H9 (cell line): ENCODE data around the gene RNF26. TPM values are rescaled to one million over a fixed set of nuclear protein-coding genes. Genes with fewer than 3 reads are reported as not detected.

Source experiments
- DNase-seq: peaks from one replicate; pipeline ENCODE4 v3.0.0-alpha.2; 2017
- H2AFZ ChIP-seq: one replicate; pipeline ENCODE4 v1.6.1; 2013; ENCODE audit warnings: mild to moderate bottlenecking, low read length, control low read depth, moderate library complexity
- H2AK5ac ChIP-seq: 2 replicates; pipeline ENCODE4 v1.6.1; 2013; ENCODE audit warnings: low read length, control low read depth, mixed read lengths; ENCODE audit not compliant: insufficient read length
- H2BK120ac ChIP-seq: one replicate; pipeline ENCODE4 v1.6.1; 2013; ENCODE audit warnings: low read depth, mild to moderate bottlenecking, low read length, control low read depth, inconsistent platforms; ENCODE audit not compliant: poor library complexity, severe bottlenecking
- H2BK12ac ChIP-seq: 2 replicates; pipeline ENCODE4 v1.6.1; 2013; ENCODE audit warnings: low read length, control low read depth, mixed read lengths, low read depth; ENCODE audit not compliant: insufficient read length
- H2BK15ac ChIP-seq: 2 replicates; pipeline ENCODE4 v1.6.1; 2013; ENCODE audit warnings: low read depth, low read length, control low read depth
- H2BK20ac ChIP-seq: one replicate; pipeline ENCODE4 v1.6.1; 2013; ENCODE audit warnings: low read depth, mild to moderate bottlenecking, low read length, control low read depth, inconsistent platforms; ENCODE audit not compliant: poor library complexity, severe bottlenecking
- H2BK5ac ChIP-seq: 2 replicates; pipeline ENCODE4 v1.6.1; 2013; ENCODE audit warnings: low read length, control low read depth, mixed read lengths; ENCODE audit not compliant: insufficient read length
- H3K14ac ChIP-seq: 2 replicates; pipeline ENCODE4 v1.6.1; 2013; ENCODE audit warnings: low read length, control low read depth; ENCODE audit not compliant: insufficient read depth
- H3K18ac ChIP-seq: 2 replicates; pipeline ENCODE4 v1.6.1; 2013; ENCODE audit warnings: low read depth, mild to moderate bottlenecking, mixed read lengths, low read length, control low read depth; ENCODE audit not compliant: insufficient read length
- H3K23ac ChIP-seq: 2 replicates; pipeline ENCODE4 v1.6.1; 2013; ENCODE audit warnings: low read length, control low read depth, mixed read lengths, low read depth; ENCODE audit not compliant: insufficient read length
- H3K23me2 ChIP-seq: 2 replicates; pipeline ENCODE4 v1.6.1; 2013; ENCODE audit warnings: low read depth, mild to moderate bottlenecking, mixed read lengths, low read length, control low read depth; ENCODE audit not compliant: insufficient read length, poor library complexity, severe bottlenecking
- H3K27ac ChIP-seq: 2 replicates; pipeline ENCODE4 v1.5.1; 2013; ENCODE audit warnings: low read length, control low read depth, mixed read lengths, low read depth; ENCODE audit not compliant: insufficient read length
- H3K27me3 ChIP-seq: 2 replicates; pipeline ENCODE4 v1.6.1; 2013; ENCODE audit warnings: low read length, control low read depth, inconsistent platforms; ENCODE audit not compliant: insufficient read depth
- H3K4ac ChIP-seq: 2 replicates; pipeline ENCODE4 v1.6.1; 2013; ENCODE audit warnings: low read depth, mild to moderate bottlenecking, control low read depth, inconsistent platforms, low read length, moderate library complexity
- H3K4me1 ChIP-seq: 2 replicates; pipeline ENCODE4 v1.6.1; 2013; ENCODE audit warnings: low read length, control low read depth, inconsistent platforms; ENCODE audit not compliant: insufficient read depth
- H3K4me2 ChIP-seq: 2 replicates; pipeline ENCODE4 v1.6.1; 2013; ENCODE audit warnings: low read length, control low read depth, mixed read lengths; ENCODE audit not compliant: insufficient read length, insufficient read depth
- H3K56ac ChIP-seq: 2 replicates; pipeline ENCODE4 v1.6.1; 2013; ENCODE audit warnings: low read depth, mild to moderate bottlenecking, mixed read lengths, low read length, control low read depth; ENCODE audit not compliant: insufficient read length
- H3K79me1 ChIP-seq: 2 replicates; pipeline ENCODE4 v1.6.1; 2013; ENCODE audit warnings: low read depth, mild to moderate bottlenecking, moderate library complexity, low read length, control low read depth, inconsistent platforms; ENCODE audit not compliant: insufficient read depth, poor library complexity, severe bottlenecking
- H3K79me2 ChIP-seq: 2 replicates; pipeline ENCODE4 v1.6.1; 2013; ENCODE audit warnings: low read length, control low read depth, inconsistent platforms; ENCODE audit not compliant: insufficient read depth
- H3K9ac ChIP-seq: 2 replicates; pipeline ENCODE4 v1.6.1; 2013; ENCODE audit warnings: low read length, control low read depth, mixed read lengths; ENCODE audit not compliant: insufficient read length; ENCODE audit errors: extremely low read depth
- H3K9me3 ChIP-seq: one replicate; pipeline ENCODE4 v1.6.1; 2013; ENCODE audit warnings: low read depth, low read length, inconsistent platforms; ENCODE audit not compliant: control insufficient read depth
- H3T11ph ChIP-seq: one replicate; pipeline ENCODE4 v1.6.1; 2013; ENCODE audit warnings: mild to moderate bottlenecking, low read length, control low read depth, inconsistent platforms
- H4K20me1 ChIP-seq: one replicate; pipeline ENCODE4 v1.6.1; 2013; ENCODE audit not compliant: control insufficient read depth, insufficient read length, insufficient read depth
- H4K5ac ChIP-seq: 2 replicates; pipeline ENCODE4 v1.6.1; 2013; ENCODE audit warnings: low read depth, mild to moderate bottlenecking, mixed read lengths, low read length, control low read depth; ENCODE audit not compliant: insufficient read length
- H4K8ac ChIP-seq: replicated peaks from 2 replicates; pipeline ENCODE4 v1.6.1; 2013; ENCODE audit warnings: low read length, control low read depth, mixed read lengths, low read depth; ENCODE audit not compliant: insufficient read length
- H4K91ac ChIP-seq: 2 replicates; pipeline ENCODE4 v1.6.1; 2013; ENCODE audit warnings: low read depth, mild to moderate bottlenecking, moderate library complexity, mixed read lengths, low read length, control low read depth; ENCODE audit not compliant: insufficient read length
- H3K27ac Mint-ChIP-seq, 3 experiments: 2 replicates in 2 of 3; 3 replicates in 1 of 3; pipeline ENCODE4 v1.8.0; 2020 to 2021; ENCODE audit warnings: mixed read lengths in 3 of 3, mild to moderate bottlenecking in 1 of 3, moderate library complexity in 1 of 3
- H3K27me3 Mint-ChIP-seq: 2 replicates; pipeline ENCODE4 v1.8.0; 2021; ENCODE audit warnings: low read depth, mild to moderate bottlenecking, moderate library complexity, mixed read lengths
- H3K36me3 Mint-ChIP-seq, 3 experiments: 2 replicates in 2 of 3; 3 replicates in 1 of 3; pipeline ENCODE4 v1.8.0; 2020 to 2021; ENCODE audit warnings: low read depth in 3 of 3, mixed read lengths in 3 of 3; ENCODE audit not compliant: insufficient read depth in 1 of 3
- H3K4me1 Mint-ChIP-seq, 2 experiments: 2 replicates each; pipeline ENCODE4 v1.8.0; 2020; ENCODE audit warnings: mixed read lengths in 2 of 2
- H3K4me3 Mint-ChIP-seq, 2 experiments: 2 replicates in 1 of 2; 3 replicates in 1 of 2; pipeline ENCODE4 v1.8.0; 2020 to 2021; ENCODE audit warnings: mild to moderate bottlenecking in 2 of 2, mixed read lengths in 2 of 2, moderate library complexity in 1 of 2
- H3K9me3 Mint-ChIP-seq, 2 experiments: 2 replicates in 1 of 2; 3 replicates in 1 of 2; pipeline ENCODE4 v1.8.0; 2020; ENCODE audit warnings: mild to moderate bottlenecking in 2 of 2, mixed read lengths in 2 of 2, moderate library complexity in 1 of 2
- WGBS: extraction: QIAGEN DNeasy Blood & Tissue Kit; methylation state at CpG from one replicate; pipeline ENCODE4 v1.1.7; 2013; ENCODE audit warnings: missing lambda C conversion rate, low lambda C conversion rate, mixed read lengths; ENCODE audit not compliant: insufficient read length; ENCODE audit errors: extremely low coverage; 5-methylcytosine and 5-hydroxymethylcytosine counted together
- long read RNA-seq: library from polyadenylated mRNA; unstranded; transcript quantifications from one replicate; pipeline ENCODE4 v2.0.0, GENCODE V29; 2020
- total RNA-seq: library from RNA; stranded (reverse); gene quantifications from 2 replicates; pipeline ENCODE4 v1.2.1, GENCODE V29; 2021
- TF ChIP-seq, protein P1 (sequence below): fragments of 200-600 bp; sonication (generic); conservative IDR thresholded peaks from 3 replicates; pipeline ENCODE4 v1.8.0; 2021; ENCODE audit warnings: antibody characterized with exemption, mild to moderate bottlenecking

The RNF26 gene
- 56.2 and 57.6 TPM in 2 replicates for total RNA-seq
- long read RNA-seq, transcript RNF26-201 (1 exons, 2,787 nt): major isoform, 576 of 577 reads
- long read RNA-seq, partial matches to known transcripts: 0 of 577 reads
- long read RNA-seq, other reads (novel, unspliced or antisense): 1 of 577 reads

GRCh38 chr11:119334174-119334930 lies at the start of gene RNF26:
Gene RNF26 (plus strand): TSS chr11:119334527. CDS start chr11:119335123, 596 bp downstream.
- H3K9me3 Mint-ChIP-seq: no peaks in the 10 kb centered on the region; a peak in 1 of 5 replicates
- H2BK12ac ChIP-seq: no peak within 1 kb of the TSS
- H3K4me1 ChIP-seq: no peaks in the 10 kb centered on the region; the same call in 1 of the 2 replicates
- peaks cover 13 to 18% (median 15%) of the 10 kb centered on the region in 3 experiments for H3K36me3 Mint-ChIP-seq
- H3K4me3 Mint-ChIP-seq: peak within 1 kb of the TSS; percentile 99
- H3K23ac ChIP-seq: no peak within 1 kb of the TSS
- peaks cover 5% of the 10 kb centered on the region for H3K27me3 ChIP-seq
- no peaks in the 10 kb centered on the region for H4K20me1 ChIP-seq
- H4K5ac ChIP-seq: peak within 1 kb of the TSS; percentile 73
- peak within 1 kb of the TSS; percentile 97 for H3K9ac ChIP-seq
- H3K4me1 Mint-ChIP-seq: peaks cover 46 to 71% of the 10 kb centered on the region in 2 experiments
- H3K9me3 ChIP-seq: no peaks in the 10 kb centered on the region
- H3K27ac ChIP-seq: no peak within 1 kb of the TSS
- H3K79me1 ChIP-seq: peaks cover 9% of the 10 kb centered on the region
- peak within 1 kb of the TSS; percentile 48 for H4K91ac ChIP-seq
- H3K4ac ChIP-seq: peak within 1 kb of the TSS; percentile 1
- H2BK20ac ChIP-seq: no peak within 1 kb of the TSS
- H2AK5ac ChIP-seq: no peak within 1 kb of the TSS
- H3K27ac Mint-ChIP-seq: peak within 1 kb of the TSS; percentile 99 to 100 (median 100)
- WGBS: no CpG with 5 or more reads among the region's 54 CpGs
- H2AFZ ChIP-seq: no peak within 1 kb of the TSS
- H4K8ac ChIP-seq: no peak within 1 kb of the TSS
- no peak within 1 kb of the TSS for H2BK15ac ChIP-seq
- peaks cover 10% of the 10 kb centered on the region for H3K27me3 Mint-ChIP-seq
- peak within 1 kb of the TSS; percentile 88 for H3K14ac ChIP-seq
- H3T11ph ChIP-seq: no peak within 1 kb of the TSS
- DNase-seq: peak; percentile 98
- TF ChIP-seq, protein P1, sequence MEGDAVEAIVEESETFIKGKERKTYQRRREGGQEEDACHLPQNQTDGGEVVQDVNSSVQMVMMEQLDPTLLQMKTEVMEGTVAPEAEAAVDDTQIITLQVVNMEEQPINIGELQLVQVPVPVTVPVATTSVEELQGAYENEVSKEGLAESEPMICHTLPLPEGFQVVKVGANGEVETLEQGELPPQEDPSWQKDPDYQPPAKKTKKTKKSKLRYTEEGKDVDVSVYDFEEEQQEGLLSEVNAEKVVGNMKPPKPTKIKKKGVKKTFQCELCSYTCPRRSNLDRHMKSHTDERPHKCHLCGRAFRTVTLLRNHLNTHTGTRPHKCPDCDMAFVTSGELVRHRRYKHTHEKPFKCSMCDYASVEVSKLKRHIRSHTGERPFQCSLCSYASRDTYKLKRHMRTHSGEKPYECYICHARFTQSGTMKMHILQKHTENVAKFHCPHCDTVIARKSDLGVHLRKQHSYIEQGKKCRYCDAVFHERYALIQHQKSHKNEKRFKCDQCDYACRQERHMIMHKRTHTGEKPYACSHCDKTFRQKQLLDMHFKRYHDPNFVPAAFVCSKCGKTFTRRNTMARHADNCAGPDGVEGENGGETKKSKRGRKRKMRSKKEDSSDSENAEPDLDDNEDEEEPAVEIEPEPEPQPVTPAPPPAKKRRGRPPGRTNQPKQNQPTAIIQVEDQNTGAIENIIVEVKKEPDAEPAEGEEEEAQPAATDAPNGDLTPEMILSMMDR: no peak
- H3K18ac ChIP-seq: peak within 1 kb of the TSS; percentile 91
- peaks cover 13% of the 10 kb centered on the region; the same call in 1 of the 2 replicates for H3K79me2 ChIP-seq
- peak within 1 kb of the TSS; percentile 97 for H3K4me2 ChIP-seq
- peak within 1 kb of the TSS; percentile 4 for H3K56ac ChIP-seq
- H3K23me2 ChIP-seq: peaks cover 12% of the 10 kb centered on the region
- H2BK120ac ChIP-seq: no peak within 1 kb of the TSS
- peak within 1 kb of the TSS; percentile 86 for H2BK5ac ChIP-seq
